Smooth muscle cell (in vitro differentiated cells): Measurements from ENCODE around the gene SH3RF2. TPM values are rescaled to one million over a fixed set of nuclear protein-coding genes. Genes with fewer than 3 reads are reported as not detected.
"Not testable (repeated sequence)": the region's sequence is repeated elsewhere in the genome, so short reads cannot be mapped to it uniquely, and the experiment has no call there.

Experiments
- DNase-seq: peaks from one replicate; lab custom pipeline; 2025; ENCODE audit not compliant: unreplicated experiment; lab: John Stamatoyannopoulos, UW
- H2AFZ ChIP-seq: fragments of 200-600 bp; sonication (generic); 2 replicates; pipeline ENCODE4 v1.6.0; 2016; ENCODE audit warnings: antibody characterized with exemption, low read depth, mild to moderate bottlenecking
- H3F3A ChIP-seq: fragments of 200-600 bp; sonication (generic); 2 replicates; pipeline ENCODE4 v1.6.0; 2017; ENCODE audit warnings: antibody characterized with exemption, low read depth
- H3K27ac ChIP-seq: fragments of 200-600 bp; sonication (generic); 2 replicates; pipeline ENCODE4 v1.5.1; 2016; ENCODE audit warnings: low read depth, mild to moderate bottlenecking
- H3K27me3 ChIP-seq: fragments of 200-600 bp; sonication (generic); 2 replicates; pipeline ENCODE4 v1.6.1; 2016; ENCODE audit warnings: low read depth, mild to moderate bottlenecking
- H3K36me3 ChIP-seq: fragments of 200-600 bp; sonication (generic); 2 replicates; pipeline ENCODE4 v1.5.1; 2016; ENCODE audit warnings: low read depth
- H3K4me1 ChIP-seq: fragments of 200-600 bp; sonication (generic); 2 replicates; pipeline ENCODE4 v1.5.1; 2016; ENCODE audit warnings: low read depth
- H3K4me2 ChIP-seq: fragments of 200-600 bp; sonication (generic); 2 replicates; pipeline ENCODE4 v1.6.0; 2016; ENCODE audit warnings: mild to moderate bottlenecking
- H3K4me3 ChIP-seq: fragments of 200-600 bp; sonication (generic); 2 replicates; pipeline ENCODE4 v1.5.1; 2016; ENCODE audit warnings: mild to moderate bottlenecking
- H3K79me2 ChIP-seq: fragments of 200-600 bp; sonication (generic); 2 replicates; pipeline ENCODE4 v1.6.0; 2016; ENCODE audit warnings: low read depth, mild to moderate bottlenecking
- H3K9ac ChIP-seq: fragments of 200-600 bp; sonication (generic); 2 replicates; pipeline ENCODE4 v1.6.0; 2016; ENCODE audit warnings: low read depth
- H3K9me3 ChIP-seq: fragments of 200-600 bp; sonication (generic); replicated peaks from 2 replicates; pipeline ENCODE4 v1.5.1; 2016; ENCODE audit warnings: low read depth
- H4K20me1 ChIP-seq: fragments of 200-600 bp; sonication (generic); 2 replicates; pipeline ENCODE4 v1.6.0; 2016; ENCODE audit warnings: low read depth
- CTCF ChIP-seq: fragments of 200-600 bp; sonication (generic); IDR thresholded peaks from 2 replicates; pipeline ENCODE4 v1.5.1; 2017; ENCODE audit warnings: borderline replicate concordance, mild to moderate bottlenecking, antibody characterized with exemption; ENCODE audit not compliant: insufficient read depth, poor library complexity, severe bottlenecking
- WGBS: methylation state at CpG from one replicate; pipeline ENCODE4 v1.1.7; 2016; ENCODE audit warnings: low lambda C conversion rate; 5-methylcytosine and 5-hydroxymethylcytosine counted together
- polyA plus RNA-seq: library from polyadenylated mRNA; unstranded; fragments of >200 nt; fragmentation: Nextera tagmentation; extraction: Ambion mirVana; gene quantifications from 2 replicates; pipeline ENCODE4 v1.2.1, GENCODE V29; 2016
- total RNA-seq: library from RNA; depleted of rRNA; stranded (reverse); fragments of >200 nt; gene quantifications from 2 replicates; pipeline ENCODE4 v1.2.3, GENCODE V29; 2014

Gene SH3RF2
- total and polyA plus RNA-seq, 2 experiments from 2014 or later = 1.0 to 2.0 TPM

GRCh38 chr5:145889611-145890010, 46.8 kb upstream of the SH3RF2 start:
- no peaks in the 10 kb centered on the region for H3F3A ChIP-seq
- 86% methylated on average over 2 of the region's 2 CpGs for WGBS
- H3K4me3 ChIP-seq = no peak overlapping the region
- no peaks in the 10 kb centered on the region for H3K4me1 ChIP-seq
- no peaks in the 10 kb centered on the region for H3K9me3 ChIP-seq
- no peak for TF ChIP-seq CTCF
- H3K27ac ChIP-seq = no peak overlapping the region
- no peaks in the 10 kb centered on the region for H3K79me2 ChIP-seq
- H3K36me3 ChIP-seq = no peaks in the 10 kb centered on the region
- H3K27me3 ChIP-seq = peaks cover 3% of the 10 kb centered on the region
- no peaks in the 10 kb centered on the region for H4K20me1 ChIP-seq
- H2AFZ ChIP-seq = no peak overlapping the region
- H3K4me2 ChIP-seq = no peak overlapping the region
- no peak overlapping the region for H3K9ac ChIP-seq
- no peak for DNase-seq

GRCh38 chr5:145891378-145891777, 45.0 kb upstream of the SH3RF2 start:
- not testable (repeated sequence) for H3K36me3 ChIP-seq, H4K20me1 ChIP-seq, H3K4me3 ChIP-seq, H2AFZ ChIP-seq, H3K27me3 ChIP-seq, H3K4me1 ChIP-seq, H3K9me3 ChIP-seq, H3F3A ChIP-seq, H3K79me2 ChIP-seq, DNase-seq, H3K4me2 ChIP-seq, H3K27ac ChIP-seq, H3K9ac ChIP-seq
- WGBS = 90% methylated on average over 10 of the region's 10 CpGs

GRCh38 chr5:145898171-145898570, 38.2 kb upstream of the SH3RF2 start:
- Histone ChIP-seq H3K9me3 (no peaks in the 10 kb centered on the region), H2AFZ (no peak overlapping the region), H4K20me1 (no peaks in the 10 kb centered on the region), H3K79me2 (no peaks in the 10 kb centered on the region), H3K4me2 (no peak overlapping the region), H3K4me3 (no peak overlapping the region), H3K27ac (no peak overlapping the region), H3F3A (no peaks in the 10 kb centered on the region), H3K4me1 (no peaks in the 10 kb centered on the region), H3K27me3 (no peaks in the 10 kb centered on the region), H3K36me3 (no peaks in the 10 kb centered on the region), H3K9ac (no peak overlapping the region)
- DNase-seq = no peak
- no peak for TF ChIP-seq CTCF

- Histone ChIP-seq H4K20me1 (no peaks in the 10 kb centered on the region), H3K4me1 (no peaks in the 10 kb centered on the region), H3K36me3 (no peaks in the 10 kb centered on the region), H3K79me2 (no peaks in the 10 kb centered on the region), H3K4me2 (no peak overlapping the region), H3K27ac (no peak overlapping the region), H3K9ac (no peak overlapping the region), H2AFZ (no peak overlapping the region), H3F3A (no peaks in the 10 kb centered on the region), H3K27me3 (no peaks in the 10 kb centered on the region), H3K9me3 (no peaks in the 10 kb centered on the region), H3K4me3 (no peak overlapping the region)
- no peak for TF ChIP-seq CTCF
- no peak for DNase-seq
- WGBS = 100% methylated on average over 1 of the region's 1 CpG
These were observed 34.0 kb upstream of the SH3RF2 start for GRCh38 chr5:145902421-145902820.
